Upper lobe of left lung (tissue), 6 donors: Measurements from ENCODE around the gene ANXA6. TPM values are rescaled to one million over a fixed set of nuclear protein-coding genes. Genes with fewer than 3 reads are reported as not detected.

ENCODE experiments used
- ATAC-seq, 2 donors: fragments of 200-7000 bp; cut with Tn5 transposase; one replicate each; pipeline ENCODE4 v1.9.1; 2022; ENCODE audit warnings: mild to moderate bottlenecking in 2 of 2, moderate library complexity in 2 of 2; ENCODE audit not compliant: low FRiP score in 2 of 2
- DNase-seq, 2 donors: peaks; one replicate each; pipeline ENCODE4 v3.0.0-alpha.2; 2019 to 2020
- H3K27ac ChIP-seq, 4 donors: fragments of 200-600 bp; sonication (generic); one replicate each; pipeline ENCODE4 v1.5.1; 2016 to 2019
- H3K27me3 ChIP-seq, 4 donors: fragments of 200-600 bp; sonication (generic); one replicate each; pipeline ENCODE4 v1.5.1; 2017 to 2019
- H3K36me3 ChIP-seq, 4 donors: fragments of 200-600 bp; sonication (generic); one replicate each; pipeline ENCODE4 v1.5.1; 2016 to 2019
- H3K4me1 ChIP-seq, 4 donors: fragments of 200-600 bp; sonication (generic); one replicate each; pipeline ENCODE4 v1.5.1; 2018 to 2019
- H3K4me3 ChIP-seq, 4 donors: fragments of 200-600 bp; sonication (generic); one replicate each; pipeline ENCODE4 v1.5.1; 2017 to 2019; ENCODE audit warnings: mild to moderate bottlenecking in 2 of 4, moderate library complexity in 1 of 4
- H3K9me3 ChIP-seq, 4 donors: fragments of 200-600 bp; sonication (generic); one replicate each; pipeline ENCODE4 v1.5.1; 2018 to 2019
- EP300 ChIP-seq, 4 donors: sonication (generic); formaldehyde crosslinking; IDR thresholded peaks; one replicate each; pipeline ENCODE4 v1.5.1; 2017; ENCODE audit warnings: antibody characterized with exemption in 4 of 4, control low read depth in 2 of 4
- POLR2A ChIP-seq, 4 donors: fragments of 450-650 bp; IDR thresholded peaks; one replicate each; pipeline ENCODE4 v1.5.1; 2016 to 2017; ENCODE audit warnings: antibody characterized with exemption in 4 of 4, mild to moderate bottlenecking in 2 of 4
- POLR2AphosphoS5 ChIP-seq, 2 donors: sonication (generic); formaldehyde crosslinking; IDR thresholded peaks; one replicate each; pipeline ENCODE4 v1.5.1; 2017; ENCODE audit warnings: antibody characterized with exemption in 2 of 2
- WGBS, 2 donors: methylation state at CpG; one replicate each; pipeline ENCODE4 v1.1.5; 2017 to 2018; 5-methylcytosine and 5-hydroxymethylcytosine counted together
- total RNA-seq, 6 donors: library from RNA; depleted of rRNA in 4 of 6; stranded (reverse); fragments of >200 nt in 4 of 6; gene quantifications; one replicate each; pipeline versions ENCODE4 v1.1.0 to v1.2.1, GENCODE V29; 2016 to 2021
- TF ChIP-seq, protein P1 (sequence below), 6 experiments: fragments of 450-650 bp in 4 of 6; fragments of 200-600 bp in 2 of 6; sonication (generic) in 2 of 6; IDR thresholded peaks; one replicate each; pipeline ENCODE4 v1.5.1; 2016 to 2019; ENCODE audit warnings: antibody characterized with exemption in 6 of 6
- donor health status: DM: no; HTN: no; CAD: no; lungs with moderate emphysema.
- donor health status: DM: no; HTN: yes; CAD: no; lungs with severe emphysema.

ANXA6 gene
- total RNA-seq, 6 donors from 2014 or later = 68.5 to 176 (median 84.5) TPM

DNA sequence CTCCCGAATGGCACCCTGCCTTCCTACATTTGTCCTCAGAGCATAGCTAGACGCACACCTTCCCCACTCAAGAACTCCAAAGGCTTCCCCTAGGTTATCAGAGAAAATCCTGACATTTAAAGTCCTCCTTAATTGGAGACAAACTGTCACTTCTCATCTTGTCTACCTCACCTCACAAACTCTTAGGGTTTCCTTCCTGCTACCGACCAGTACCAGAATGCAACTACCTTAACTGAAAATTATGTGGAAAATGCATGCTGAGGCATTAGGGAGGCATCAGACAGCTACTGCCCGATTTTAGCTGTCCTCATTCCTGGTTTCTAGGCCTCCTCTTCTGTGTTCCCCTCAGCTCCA, 58.8 kb downstream of the ANXA6 start:
- 68% methylated on average over 4 of the region's 4 CpGs for WGBS, 2 donors
- Histone ChIP-seq H3K36me3 (peaks cover 0 to 25% (median 5%) of the 10 kb centered on the region in 4 donors), H3K27me3 (no peaks in the 10 kb centered on the region), H3K4me1 (peaks cover 55 to 72% (median 66%) of the 10 kb centered on the region in 4 donors), H3K9me3 (no peaks in the 10 kb centered on the region), H3K4me3 (no peak overlapping the region), H3K27ac (peak overlapping the region in 2 of 4 donors; percentile 23 to 83)
- TF ChIP-seq, protein P1, sequence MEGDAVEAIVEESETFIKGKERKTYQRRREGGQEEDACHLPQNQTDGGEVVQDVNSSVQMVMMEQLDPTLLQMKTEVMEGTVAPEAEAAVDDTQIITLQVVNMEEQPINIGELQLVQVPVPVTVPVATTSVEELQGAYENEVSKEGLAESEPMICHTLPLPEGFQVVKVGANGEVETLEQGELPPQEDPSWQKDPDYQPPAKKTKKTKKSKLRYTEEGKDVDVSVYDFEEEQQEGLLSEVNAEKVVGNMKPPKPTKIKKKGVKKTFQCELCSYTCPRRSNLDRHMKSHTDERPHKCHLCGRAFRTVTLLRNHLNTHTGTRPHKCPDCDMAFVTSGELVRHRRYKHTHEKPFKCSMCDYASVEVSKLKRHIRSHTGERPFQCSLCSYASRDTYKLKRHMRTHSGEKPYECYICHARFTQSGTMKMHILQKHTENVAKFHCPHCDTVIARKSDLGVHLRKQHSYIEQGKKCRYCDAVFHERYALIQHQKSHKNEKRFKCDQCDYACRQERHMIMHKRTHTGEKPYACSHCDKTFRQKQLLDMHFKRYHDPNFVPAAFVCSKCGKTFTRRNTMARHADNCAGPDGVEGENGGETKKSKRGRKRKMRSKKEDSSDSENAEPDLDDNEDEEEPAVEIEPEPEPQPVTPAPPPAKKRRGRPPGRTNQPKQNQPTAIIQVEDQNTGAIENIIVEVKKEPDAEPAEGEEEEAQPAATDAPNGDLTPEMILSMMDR (IDR thresholded peaks at IDR 0.05) = no peak
- no peak for TF ChIP-seq POLR2A (IDR thresholded peaks at IDR 0.05)
- DNase-seq (no peak), ATAC-seq (no peak)

DNA sequence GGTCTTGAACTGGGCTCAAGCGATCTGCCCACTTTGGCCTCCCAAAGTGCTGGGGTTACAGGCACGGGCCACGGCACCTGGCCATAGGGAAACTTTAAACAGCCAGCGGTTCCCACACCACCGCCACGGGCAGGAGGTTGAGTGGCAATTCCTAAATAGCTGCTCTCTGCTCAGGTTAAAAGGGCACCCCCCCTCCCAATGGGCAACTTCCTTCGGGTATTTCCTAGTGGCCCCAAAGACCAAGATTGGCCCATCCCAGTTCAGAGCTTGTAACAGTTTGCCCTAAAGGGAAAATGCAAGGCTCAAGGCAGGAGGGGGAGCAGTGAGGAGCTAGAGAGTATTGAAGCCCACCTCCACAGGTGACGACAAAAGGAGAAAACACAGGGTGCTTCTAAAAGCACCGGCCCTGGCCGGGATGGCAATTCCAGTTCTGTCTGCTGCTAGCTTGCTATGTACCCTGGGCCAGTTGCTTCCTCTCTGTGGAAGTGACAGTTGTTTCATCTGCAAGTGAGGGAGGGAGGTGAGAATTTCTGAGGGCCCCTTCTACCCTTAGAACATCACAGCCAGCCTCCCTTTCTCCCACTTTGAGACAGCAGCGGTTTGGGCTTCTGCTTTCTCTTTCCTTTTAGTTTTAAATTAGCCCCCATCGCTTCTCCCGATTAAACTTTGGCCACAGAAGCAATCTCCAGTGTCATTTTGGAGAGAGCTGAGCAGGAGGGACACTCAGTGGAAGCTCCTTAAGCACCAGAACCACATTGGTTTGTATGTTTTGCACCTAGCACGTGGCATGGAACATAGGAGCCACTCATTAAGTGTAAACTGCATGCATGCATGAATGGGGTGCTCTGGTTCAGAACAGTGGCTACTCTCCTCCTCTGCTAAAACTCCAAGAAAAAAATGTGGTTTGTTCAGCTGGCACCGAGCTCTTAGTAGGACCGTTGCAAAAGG, 59.5 kb downstream of the ANXA6 start:
- H3K27ac ChIP-seq = peak overlapping the region; percentile 22 to 86 (median 53)
- TF ChIP-seq, protein P1 (IDR thresholded peaks at IDR 0.05) = no peak
- TF ChIP-seq EP300 (IDR thresholded peaks at IDR 0.05) = no peak
- TF ChIP-seq POLR2AphosphoS5 (IDR thresholded peaks at IDR 0.05) = no peak
- no peak for TF ChIP-seq POLR2A (IDR thresholded peaks at IDR 0.05)
- WGBS, 2 donors = 62 to 65% methylated on average over 16 of the region's 16 CpGs

DNA sequence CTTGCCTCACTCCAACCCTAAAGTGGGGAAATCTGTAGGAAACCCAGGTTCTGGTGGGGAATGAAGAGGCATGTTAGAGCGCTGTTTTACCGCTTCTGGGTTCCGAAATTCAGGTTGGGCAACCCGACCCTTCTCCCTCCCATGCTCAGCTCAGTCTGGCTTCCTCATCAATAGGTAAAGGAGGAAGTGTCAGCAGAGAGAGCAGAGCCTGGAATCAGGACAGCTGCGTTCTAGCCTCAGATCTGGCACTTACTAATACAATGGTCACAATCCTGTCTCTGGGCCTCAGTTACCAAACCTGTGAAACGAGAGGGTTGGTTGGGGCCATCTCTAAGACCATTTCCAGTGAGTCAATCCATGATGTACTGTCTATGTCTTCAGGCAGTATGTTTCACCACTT, 60.5 kb downstream of the ANXA6 start:
- no peak overlapping the region for H3K4me3 ChIP-seq
- TF ChIP-seq POLR2A (IDR thresholded peaks at IDR 0.05) = no peak
- TF ChIP-seq, protein P1 (IDR thresholded peaks at IDR 0.05) = no peak
- no peak for TF ChIP-seq POLR2AphosphoS5 (IDR thresholded peaks at IDR 0.05)
- TF ChIP-seq EP300 (IDR thresholded peaks at IDR 0.05) = no peak
- no peaks in the 10 kb centered on the region for H3K27me3 ChIP-seq
- H3K36me3 ChIP-seq = peaks cover 0 to 14% (median 3%) of the 10 kb centered on the region in 4 donors
- no peaks in the 10 kb centered on the region for H3K9me3 ChIP-seq
- ATAC-seq (no peak), DNase-seq (no peak)
- H3K4me1 ChIP-seq = peaks cover 71 to 86% (median 77%) of the 10 kb centered on the region in 4 donors
- 73 to 83% methylated on average over 5 to 6 of the region's 6 CpGs for WGBS, 2 donors
- peak overlapping the region in 3 of 4 donors; percentile 23 to 86 (median 83) for H3K27ac ChIP-seq

More for the DNA sequence above, 59.5 kb downstream of the ANXA6 start:
- ATAC-seq (no peak), DNase-seq (no peak)
- H3K4me1 ChIP-seq = peaks cover 61 to 78% (median 72%) of the 10 kb centered on the region in 4 donors
- no peaks in the 10 kb centered on the region for H3K27me3 ChIP-seq
- H3K36me3 ChIP-seq = peaks cover 0 to 19% (median 3%) of the 10 kb centered on the region in 4 donors
- H3K4me3 ChIP-seq = no peak overlapping the region
- no peaks in the 10 kb centered on the region for H3K9me3 ChIP-seq

DNA sequence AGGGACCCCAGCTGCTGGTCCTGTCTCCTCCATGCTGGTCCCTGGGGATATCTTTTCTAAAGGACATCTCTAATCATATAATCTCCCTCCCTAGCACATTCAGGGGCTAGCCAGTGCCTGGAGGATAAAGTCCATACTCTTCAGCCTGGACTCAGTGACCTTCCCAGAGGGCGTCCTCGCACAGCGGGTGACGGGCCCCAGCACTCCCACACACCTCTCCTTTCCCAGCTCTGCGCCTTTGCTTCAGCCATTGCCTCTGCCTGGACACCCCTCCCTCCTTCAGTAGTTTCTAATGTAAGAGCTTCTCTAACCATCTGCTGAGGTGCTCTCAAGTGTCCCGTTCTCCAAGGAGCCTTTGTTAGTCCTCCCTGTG, 61.6 kb downstream of the ANXA6 start:
- peak overlapping the region; percentile 63 to 86 (median 84) for H3K27ac ChIP-seq
- 83 to 87% methylated on average over 6 of the region's 6 CpGs for WGBS, 2 donors
- peaks cover 65 to 78% (median 70%) of the 10 kb centered on the region in 4 donors for H3K4me1 ChIP-seq
- DNase-seq (peak in 1 of 2 donors; percentile 42), ATAC-seq (no peak)
- no peaks in the 10 kb centered on the region for H3K27me3 ChIP-seq
- no peak for TF ChIP-seq POLR2AphosphoS5 (IDR thresholded peaks at IDR 0.05)
- no peak for TF ChIP-seq POLR2A (IDR thresholded peaks at IDR 0.05)
- no peak for TF ChIP-seq EP300 (IDR thresholded peaks at IDR 0.05)
- TF ChIP-seq, protein P1 (IDR thresholded peaks at IDR 0.05) = no peak
- no peak overlapping the region for H3K4me3 ChIP-seq
- H3K36me3 ChIP-seq = peaks cover 0 to 4% (median under 1%) of the 10 kb centered on the region in 4 donors
- no peaks in the 10 kb centered on the region for H3K9me3 ChIP-seq
